Testis (tissue), 3 donors: ENCODE results near the gene CHCHD3. TPM values are rescaled to one million over a fixed set of nuclear protein-coding genes. Genes with fewer than 3 reads are reported as not detected.

Experiments
- DNase-seq: peaks from one replicate; pipeline ENCODE4 v3.0.0-alpha.2; 2019
- H3K27ac ChIP-seq, 2 donors: fragments of 200-600 bp; sonication (generic); one replicate each; pipeline ENCODE4 v1.5.1; 2019
- H3K27me3 ChIP-seq: fragments of 200-600 bp; sonication (generic); one replicate; pipeline ENCODE4 v1.5.1; 2019
- H3K36me3 ChIP-seq: fragments of 200-600 bp; sonication (generic); one replicate; pipeline ENCODE4 v1.5.1; 2017; ENCODE audit warnings: low read depth; ENCODE audit errors: missing control alignments
- H3K4me1 ChIP-seq: fragments of 200-600 bp; sonication (generic); one replicate; pipeline ENCODE4 v1.5.1; 2019
- H3K4me3 ChIP-seq, 2 donors: fragments of 200-600 bp; sonication (generic); one replicate each; pipeline ENCODE4 v1.5.1; 2017 to 2019
- H3K9me3 ChIP-seq: fragments of 200-600 bp; sonication (generic); one replicate; pipeline ENCODE4 v1.5.1; 2017
- POLR2A ChIP-seq: fragments of 450-650 bp; IDR thresholded peaks from one replicate; pipeline ENCODE4 v1.6.1; 2017; ENCODE audit warnings: antibody characterized with exemption, mild to moderate bottlenecking, moderate library complexity
- WGBS, 2 donors: methylation state at CpG; one replicate each; pipeline ENCODE4 v1.1.5; 2018; 5-methylcytosine and 5-hydroxymethylcytosine counted together
- intact Hi-C: fragments of 100-400 bp; cut with DNase I; formaldehyde crosslinking; loops from one replicate; pipeline ENCODE4 v1.15.1; 2023; ENCODE audit warnings: low total_unique reads
- polyA plus RNA-seq: library from polyadenylated mRNA; stranded (reverse); fragments of 350-450 nt; fragmentation: Illumina TruSeq; extraction: RNeasy Lipid Tissue Mini Kit (QIAGEN cat#74804); gene quantifications from one replicate; pipeline ENCODE4 v1.2.3, GENCODE V29; 2014; ENCODE audit warnings: low read depth, low replicate concordance; ENCODE audit not compliant: insufficient read depth
- total RNA-seq, 2 donors: library from RNA; depleted of rRNA; stranded (reverse); fragments of >200 nt; gene quantifications; one replicate each; pipeline ENCODE4 v1.2.3, GENCODE V29; 2016
- TF ChIP-seq, protein P1 (sequence below), 3 experiments: fragments of 450-650 bp in 2 of 3; fragments of 200-600 bp in 1 of 3; sonication (generic) in 1 of 3; IDR thresholded peaks; one replicate each; pipeline ENCODE4 v1.5.1; 2016 to 2019; ENCODE audit warnings: antibody characterized with exemption in 3 of 3, mild to moderate bottlenecking in 2 of 3, moderate library complexity in 1 of 3

Gene CHCHD3
- total and polyA plus RNA-seq, 3 donors from 2014 or later = 44.0 to 53.0 (median 47.9) TPM

DNA sequence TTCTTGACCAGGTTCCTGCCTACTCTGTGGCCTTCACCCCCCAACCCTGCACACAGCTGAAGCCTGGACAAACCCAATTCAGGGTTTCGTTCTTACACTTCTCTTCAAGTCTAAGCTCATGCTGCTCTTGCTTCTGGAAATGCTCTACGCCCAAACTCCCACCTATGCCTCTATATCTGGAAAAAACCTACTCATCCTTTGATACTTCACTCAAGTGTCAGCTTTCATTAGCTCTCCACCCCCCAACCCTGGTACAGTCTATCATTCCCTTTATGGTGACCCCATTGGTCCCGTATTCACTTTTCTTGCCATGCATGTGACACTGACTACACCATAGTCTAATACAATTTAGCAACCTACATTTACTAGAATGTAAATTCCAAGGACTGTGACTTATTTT is 284.7 kb downstream of the CHCHD3 start:
- Histone ChIP-seq H3K27ac (no peak overlapping the region), H3K36me3 (no peaks in the 10 kb centered on the region), H3K9me3 (no peaks in the 10 kb centered on the region), H3K4me1 (no peaks in the 10 kb centered on the region), H3K4me3 (no peak overlapping the region), H3K27me3 (no peaks in the 10 kb centered on the region)
- DNase-seq = no peak
- TF ChIP-seq POLR2A = no peak
- TF ChIP-seq, protein P1, sequence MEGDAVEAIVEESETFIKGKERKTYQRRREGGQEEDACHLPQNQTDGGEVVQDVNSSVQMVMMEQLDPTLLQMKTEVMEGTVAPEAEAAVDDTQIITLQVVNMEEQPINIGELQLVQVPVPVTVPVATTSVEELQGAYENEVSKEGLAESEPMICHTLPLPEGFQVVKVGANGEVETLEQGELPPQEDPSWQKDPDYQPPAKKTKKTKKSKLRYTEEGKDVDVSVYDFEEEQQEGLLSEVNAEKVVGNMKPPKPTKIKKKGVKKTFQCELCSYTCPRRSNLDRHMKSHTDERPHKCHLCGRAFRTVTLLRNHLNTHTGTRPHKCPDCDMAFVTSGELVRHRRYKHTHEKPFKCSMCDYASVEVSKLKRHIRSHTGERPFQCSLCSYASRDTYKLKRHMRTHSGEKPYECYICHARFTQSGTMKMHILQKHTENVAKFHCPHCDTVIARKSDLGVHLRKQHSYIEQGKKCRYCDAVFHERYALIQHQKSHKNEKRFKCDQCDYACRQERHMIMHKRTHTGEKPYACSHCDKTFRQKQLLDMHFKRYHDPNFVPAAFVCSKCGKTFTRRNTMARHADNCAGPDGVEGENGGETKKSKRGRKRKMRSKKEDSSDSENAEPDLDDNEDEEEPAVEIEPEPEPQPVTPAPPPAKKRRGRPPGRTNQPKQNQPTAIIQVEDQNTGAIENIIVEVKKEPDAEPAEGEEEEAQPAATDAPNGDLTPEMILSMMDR (IDR thresholded peaks at IDR 0.05) = no peak
- intact Hi-C loops = no loop called here
- 91 to 100% methylated on average over 3 of the region's 3 CpGs for WGBS, 2 donors

DNA sequence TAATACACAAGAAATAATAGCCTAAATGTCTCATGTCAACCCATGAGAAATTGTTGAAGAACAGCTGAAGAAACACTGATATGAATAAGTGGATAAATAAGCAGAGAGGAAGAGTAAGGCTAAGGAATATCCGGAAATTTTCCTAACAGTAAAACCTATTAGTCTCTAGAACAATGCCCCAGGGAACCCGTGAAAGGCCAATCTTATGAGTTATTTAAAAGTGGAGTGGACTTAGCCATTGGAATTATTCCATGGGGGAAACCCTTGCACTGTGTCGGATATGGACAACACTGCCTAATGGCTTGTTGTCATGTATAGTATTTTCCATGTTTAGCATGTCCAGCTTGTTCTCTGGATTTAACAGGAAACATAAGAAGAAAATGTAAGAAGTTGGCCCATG is 288.4 kb downstream of the CHCHD3 start:
- Histone ChIP-seq H3K27me3 (no peaks in the 10 kb centered on the region), H3K27ac (no peak overlapping the region), H3K4me3 (no peak overlapping the region), H3K4me1 (no peaks in the 10 kb centered on the region), H3K9me3 (no peaks in the 10 kb centered on the region), H3K36me3 (no peaks in the 10 kb centered on the region)
- 58 to 64% methylated on average over 3 of the region's 3 CpGs for WGBS, 2 donors
- TF ChIP-seq POLR2A = no peak
- intact Hi-C loops = no loop called here
- no peak for DNase-seq

DNA sequence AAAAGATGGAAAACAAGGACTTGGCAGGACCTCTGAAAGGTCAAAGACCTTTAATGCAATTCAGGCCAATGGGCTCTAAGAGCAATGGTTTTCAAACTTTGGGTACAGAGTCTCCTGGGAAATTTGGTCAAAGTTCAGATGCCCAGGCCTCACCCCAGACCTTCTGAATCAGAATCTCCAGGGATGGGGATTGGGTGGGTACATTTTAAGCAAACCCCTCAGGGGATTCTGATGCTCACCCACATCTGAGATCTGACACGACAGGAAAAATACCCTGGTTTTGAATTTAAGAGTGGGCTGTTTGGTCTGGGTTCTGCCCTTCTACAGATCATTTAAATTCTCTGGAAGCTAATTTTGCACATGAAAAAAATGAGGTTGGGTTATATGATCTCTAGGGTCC is 290.9 kb downstream of the CHCHD3 start:
- Histone ChIP-seq H3K36me3 (no peaks in the 10 kb centered on the region), H3K27ac (no peak overlapping the region), H3K9me3 (no peaks in the 10 kb centered on the region), H3K27me3 (no peaks in the 10 kb centered on the region), H3K4me3 (no peak overlapping the region), H3K4me1 (no peaks in the 10 kb centered on the region)
- 94 to 100% methylated on average over 1 of the region's 1 CpG for WGBS, 2 donors
- no peak for DNase-seq
- intact Hi-C loops = no loop called here
- TF ChIP-seq, protein P1 (IDR thresholded peaks at IDR 0.05) = no peak
- TF ChIP-seq POLR2A = no peak

DNA sequence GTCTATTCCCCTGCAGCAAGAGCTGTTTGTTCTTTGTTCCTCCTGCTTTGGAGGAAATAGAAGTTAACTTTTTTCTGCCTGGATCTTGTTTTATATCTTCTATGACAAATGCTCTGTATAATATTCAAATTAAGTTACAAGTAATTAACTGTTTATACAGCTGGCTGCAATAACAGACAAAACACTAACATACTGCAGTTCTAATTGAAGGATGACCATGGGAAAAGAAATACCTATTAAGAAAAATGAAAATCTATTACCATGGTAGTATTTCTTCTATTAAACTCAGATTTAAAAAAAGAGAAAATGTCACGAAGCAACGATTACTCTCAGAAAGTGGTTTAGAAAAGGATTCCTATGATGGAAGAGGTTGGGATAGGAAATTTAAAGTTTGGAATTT is 291.8 kb downstream of the CHCHD3 start:
- H3K4me3 ChIP-seq = no peak overlapping the region
- no peaks in the 10 kb centered on the region for H3K27me3 ChIP-seq
- no peaks in the 10 kb centered on the region for H3K9me3 ChIP-seq
- no peaks in the 10 kb centered on the region for H3K36me3 ChIP-seq
- intact Hi-C loops = no loop called here
- H3K27ac ChIP-seq = no peak overlapping the region
- TF ChIP-seq POLR2A = no peak
- TF ChIP-seq, protein P1 (IDR thresholded peaks at IDR 0.05) = no peak
- H3K4me1 ChIP-seq = no peaks in the 10 kb centered on the region
- 83 to 88% methylated on average over 2 of the region's 2 CpGs for WGBS, 2 donors
- no peak for DNase-seq

DNA sequence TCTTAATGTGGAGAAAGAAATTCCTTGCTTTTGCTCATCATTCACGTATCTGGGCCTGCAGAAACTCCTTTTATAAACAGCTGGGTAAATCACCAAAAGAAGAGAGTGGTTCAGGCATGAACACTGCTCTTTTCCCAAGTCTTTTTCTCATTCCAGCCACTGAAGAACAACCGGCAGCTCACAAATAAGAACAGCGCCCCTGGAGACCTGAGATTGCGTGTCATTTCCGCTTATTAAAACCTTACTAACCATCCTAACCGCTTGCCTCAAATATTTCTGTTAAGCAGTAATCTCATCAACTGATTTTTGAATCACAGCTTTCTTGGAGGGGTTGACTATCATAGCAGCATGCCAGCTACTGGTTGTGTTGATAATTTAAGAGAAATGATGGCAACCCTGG is 292.6 kb downstream of the CHCHD3 start:
- Histone ChIP-seq H3K4me3 (no peak overlapping the region), H3K27ac (no peak overlapping the region), H3K9me3 (no peaks in the 10 kb centered on the region), H3K36me3 (no peaks in the 10 kb centered on the region), H3K4me1 (no peaks in the 10 kb centered on the region), H3K27me3 (no peaks in the 10 kb centered on the region)
- WGBS, 2 donors = 90 to 93% methylated on average over 6 of the region's 6 CpGs
- intact Hi-C loops = no loop called here
- DNase-seq = no peak
- no peak for TF ChIP-seq POLR2A
- TF ChIP-seq, protein P1 (IDR thresholded peaks at IDR 0.05) = no peak
